HG03064 (cell line): ENCODE measurements around the gene FGD4.

Experiments
- ATAC-seq: cut with Tn5 transposase; IDR thresholded peaks from one replicate; pipeline ENCODE4 v1.9.1; 2021; ENCODE audit warnings: low read depth; ENCODE audit not compliant: unreplicated experiment

FGD4 gene

DNA sequence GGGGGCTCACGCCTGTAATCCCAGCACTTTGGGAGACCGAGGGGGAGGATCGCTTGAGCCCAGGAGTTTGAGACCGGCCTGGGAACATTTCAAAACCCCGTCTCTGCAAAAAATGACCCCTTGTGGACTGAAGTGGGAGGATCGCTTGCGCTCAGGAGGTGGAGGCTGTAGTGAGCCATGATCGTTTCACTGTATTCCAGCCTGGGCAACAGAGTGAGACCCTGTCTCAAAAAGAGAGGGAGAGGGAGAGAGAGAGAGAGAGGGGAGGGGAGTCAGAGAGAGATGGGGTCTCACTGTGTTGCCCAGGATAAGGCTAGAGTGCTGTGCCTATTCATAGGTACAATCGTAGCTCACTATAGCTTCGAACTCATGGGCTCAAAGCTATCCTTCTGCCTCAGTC is 2.8 kb downstream of the FGD4 start:
- ATAC-seq = no peak

- ATAC-seq = no peak
Measured at GRCh38 chr12:32402946-32403345, 3.6 kb downstream of the FGD4 start.

GRCh38 chr12:32407795-32408194 is 8.4 kb downstream of the FGD4 start:
- no peak for ATAC-seq

DNA sequence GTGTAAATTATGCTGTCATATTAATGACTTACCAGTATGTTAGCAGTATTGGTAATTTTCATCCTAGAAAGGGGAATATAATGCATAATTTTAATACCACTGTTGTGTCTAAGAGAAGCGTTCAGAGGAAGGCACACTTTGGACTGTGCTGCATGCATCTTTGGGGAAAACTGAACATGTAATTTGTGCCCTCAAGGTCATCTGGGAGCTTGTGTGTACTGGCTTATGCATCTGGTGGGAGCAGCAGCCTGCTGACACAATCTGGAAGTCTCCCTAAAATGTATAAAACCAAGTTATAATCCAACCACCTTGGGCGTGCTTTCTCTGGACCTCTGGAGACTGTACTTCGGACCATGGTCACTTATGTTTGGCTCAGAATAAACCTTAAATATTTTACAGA is 14.1 kb downstream of the FGD4 start:
- no peak for ATAC-seq

GRCh38 chr12:32418221-32418620 is 18.9 kb downstream of the FGD4 start:
- no peak for ATAC-seq

DNA sequence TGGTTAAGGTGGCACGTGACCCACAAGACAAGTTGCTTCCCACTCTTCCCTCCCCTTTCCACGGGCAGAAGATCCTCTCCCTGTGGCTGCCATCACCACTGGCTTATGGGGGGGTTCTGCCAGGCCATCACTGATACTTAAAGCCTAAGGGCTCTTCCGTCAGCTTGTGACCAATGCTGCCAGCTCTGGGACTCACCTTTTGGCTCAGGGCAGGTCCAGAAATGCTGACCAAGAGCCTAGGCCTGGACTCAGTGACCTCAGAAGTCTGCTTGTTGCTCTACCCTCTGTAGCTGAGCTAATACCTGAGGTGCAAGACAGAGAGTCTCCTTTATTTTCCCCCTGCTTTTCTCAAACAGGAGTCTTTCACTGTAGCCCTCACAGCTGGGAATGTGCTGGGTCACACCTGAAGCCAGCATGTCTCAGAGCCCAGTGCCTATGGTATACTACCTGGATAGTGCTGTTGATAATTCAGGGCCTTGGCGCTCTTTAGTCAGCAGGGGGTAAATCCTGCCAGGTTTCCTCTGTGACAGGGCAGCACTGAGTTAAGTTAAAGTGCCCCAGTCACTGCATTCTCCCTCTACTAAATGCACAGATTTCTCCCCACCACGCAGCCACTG is 19.7 kb downstream of the FGD4 start:
- no peak for ATAC-seq

GRCh38 chr12:32419520-32419960 is 20.2 kb downstream of the FGD4 start:
- no peak for ATAC-seq

DNA sequence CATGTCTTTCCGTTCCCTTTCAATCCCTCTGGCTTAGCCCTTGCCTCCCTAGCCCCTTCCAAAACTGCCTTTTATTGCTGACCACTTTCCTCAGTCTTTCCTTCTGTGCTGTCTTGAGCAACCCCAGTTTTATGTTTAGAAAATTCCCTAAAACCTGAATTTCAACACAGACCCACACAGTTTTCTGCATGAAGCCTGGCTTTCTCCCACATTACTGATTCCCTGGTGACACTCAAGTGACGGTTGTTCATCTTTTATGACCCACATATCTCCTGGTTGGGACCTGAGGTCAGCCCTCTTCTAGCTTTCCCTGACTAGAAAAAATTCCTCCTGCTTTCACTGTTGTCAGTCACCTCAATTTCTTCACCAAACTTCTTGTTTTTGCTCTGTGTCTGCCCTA is 21.0 kb downstream of the FGD4 start:
- ATAC-seq = no peak

DNA sequence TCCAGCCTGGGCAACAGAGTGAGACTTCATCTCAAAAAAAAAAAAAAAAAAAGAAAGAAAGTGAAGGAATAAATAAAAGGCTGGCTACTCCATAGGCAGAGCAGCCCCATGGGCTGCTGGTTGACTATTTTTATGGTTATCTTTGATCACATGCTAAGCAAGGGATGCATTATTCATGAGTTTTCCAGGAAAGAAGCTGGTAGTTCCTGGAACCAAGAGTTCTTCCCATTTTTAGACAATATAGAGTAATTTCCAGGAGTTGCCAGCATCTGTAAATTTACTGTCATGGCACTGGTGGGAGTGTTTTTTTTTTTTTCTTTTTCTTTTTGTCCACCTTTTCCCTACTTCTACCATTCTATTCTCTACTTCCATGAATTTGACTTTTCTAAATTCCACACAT is 24.2 kb downstream of the FGD4 start:
- no peak for ATAC-seq

- ATAC-seq = no peak
Measured at GRCh38 chr12:32431025-32431424, 31.7 kb downstream of the FGD4 start.

DNA sequence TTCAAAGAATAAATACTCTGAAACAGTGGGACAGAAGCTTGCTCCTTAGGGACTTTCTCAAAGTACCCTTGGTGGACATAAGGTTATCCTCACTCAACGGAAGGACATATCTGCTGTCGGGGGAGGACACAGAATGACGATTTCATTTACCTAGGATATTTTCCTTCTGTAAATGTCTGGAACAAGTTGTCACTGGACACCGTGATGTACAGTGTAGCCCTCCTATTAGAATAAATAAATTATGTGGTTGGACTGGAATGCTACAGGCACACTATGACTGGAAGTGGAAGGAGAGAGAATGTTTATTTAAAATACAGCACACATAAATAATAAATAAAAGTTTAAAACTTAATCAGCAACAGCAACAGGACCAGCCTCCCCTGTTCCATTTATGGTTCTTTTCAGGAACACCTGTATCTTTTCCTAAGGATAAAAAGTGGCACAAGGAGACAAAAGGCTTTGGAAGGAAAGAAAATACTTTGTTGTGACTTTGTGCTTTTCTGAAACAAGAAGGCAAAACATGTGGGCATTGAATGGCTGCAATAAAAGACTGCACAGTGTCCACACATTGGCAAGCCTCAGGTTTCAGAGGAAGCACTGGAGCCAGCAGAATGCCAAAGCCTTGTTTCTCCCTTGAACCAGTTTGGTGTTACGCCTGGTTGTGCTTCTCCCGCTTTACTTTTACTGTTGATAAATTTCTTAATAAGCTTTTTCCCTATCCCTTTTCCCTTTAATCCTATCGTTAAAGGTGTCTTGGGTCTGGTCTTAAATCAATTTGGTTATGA is 36.8 kb downstream of the FGD4 start:
- no peak for ATAC-seq

DNA sequence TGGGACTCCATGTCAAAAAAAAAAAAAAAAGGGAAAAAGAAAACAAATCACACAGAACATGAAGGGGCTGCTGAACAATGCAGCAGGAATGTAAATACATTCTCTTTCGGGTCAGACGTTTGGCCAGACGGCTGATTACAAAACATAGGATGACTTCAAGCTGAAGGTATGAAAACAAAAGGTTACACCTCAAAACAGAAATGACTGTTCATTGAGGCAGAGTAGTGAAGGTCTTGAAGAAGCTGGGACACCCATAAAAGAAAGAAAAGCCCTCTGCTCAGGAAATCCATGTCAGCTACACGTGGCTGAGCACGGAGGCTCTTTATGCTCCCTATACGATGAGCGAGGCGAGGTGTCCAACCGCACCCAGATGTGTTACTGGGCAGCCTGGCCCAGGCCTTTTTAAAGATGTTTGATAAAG is 37.7 kb downstream of the FGD4 start:
- no peak for ATAC-seq

GRCh38 chr12:32440120-32440865 is 40.9 kb downstream of the FGD4 start:
- ATAC-seq = no peak

DNA sequence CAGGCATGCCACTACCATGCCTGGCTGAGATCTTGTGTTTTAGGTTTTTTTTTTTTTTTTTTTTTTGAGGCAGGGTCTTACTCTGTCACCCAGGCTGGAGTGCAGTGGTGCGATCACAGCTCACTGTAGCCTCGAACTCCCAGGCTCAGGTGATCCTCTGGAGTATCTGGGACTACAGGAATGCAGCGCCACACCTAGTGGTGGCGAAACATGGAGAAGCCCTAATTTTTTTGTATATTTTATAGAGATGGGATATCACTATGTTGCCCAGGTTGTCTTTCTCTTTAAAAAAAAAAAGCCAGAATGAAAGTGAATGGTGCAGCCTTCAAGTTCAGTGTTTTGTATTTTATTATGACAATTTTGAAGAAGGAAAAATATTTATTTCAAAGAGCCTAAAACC is 44.1 kb downstream of the FGD4 start:
- no peak for ATAC-seq

GRCh38 chr12:32444895-32445294 is 45.5 kb downstream of the FGD4 start:
- ATAC-seq = no peak

DNA sequence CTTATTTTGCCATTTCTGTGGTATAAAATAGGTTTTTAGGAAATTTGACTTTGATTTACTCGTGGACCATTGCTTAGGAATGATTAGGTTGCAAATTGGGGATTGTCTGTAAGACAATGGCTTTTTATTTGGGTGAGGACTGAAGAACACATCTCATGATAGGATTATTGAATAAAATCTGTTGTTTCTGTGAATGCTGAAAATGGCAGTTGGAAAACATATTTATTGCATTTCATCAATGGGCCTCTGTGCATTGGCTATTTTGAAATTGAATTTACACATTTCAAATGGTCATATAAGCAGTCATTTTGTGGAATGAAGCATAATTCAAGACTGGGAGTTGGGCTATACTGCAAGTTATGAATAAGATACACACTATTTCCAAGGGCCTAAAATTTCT is 46.0 kb downstream of the FGD4 start:
- no peak for ATAC-seq

GRCh38 chr12:32446316-32447119 is 47.2 kb downstream of the FGD4 start:
- ATAC-seq = no peak

DNA sequence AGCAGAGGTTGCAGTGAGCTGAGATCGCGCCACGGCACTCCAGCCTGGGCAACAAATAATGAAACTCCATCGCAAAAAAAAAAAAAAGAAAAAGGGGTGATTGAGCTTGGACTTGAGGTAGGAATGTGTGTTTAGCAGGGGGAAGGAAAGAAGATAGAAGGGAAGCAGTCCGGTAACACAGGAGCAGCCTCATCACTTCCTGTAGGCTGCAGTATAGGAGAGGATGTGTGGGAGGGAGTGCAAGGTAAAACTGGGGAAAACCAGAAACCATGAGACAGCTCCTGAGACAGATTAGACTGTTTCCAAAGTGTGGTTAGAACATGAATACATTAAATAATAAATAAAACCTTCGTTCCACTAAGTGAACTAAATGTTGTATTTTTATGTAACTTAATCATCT is 49.2 kb downstream of the FGD4 start:
- no peak for ATAC-seq

- ATAC-seq = no peak
Measured at GRCh38 chr12:32450363-32450762, 51.0 kb downstream of the FGD4 start.

DNA sequence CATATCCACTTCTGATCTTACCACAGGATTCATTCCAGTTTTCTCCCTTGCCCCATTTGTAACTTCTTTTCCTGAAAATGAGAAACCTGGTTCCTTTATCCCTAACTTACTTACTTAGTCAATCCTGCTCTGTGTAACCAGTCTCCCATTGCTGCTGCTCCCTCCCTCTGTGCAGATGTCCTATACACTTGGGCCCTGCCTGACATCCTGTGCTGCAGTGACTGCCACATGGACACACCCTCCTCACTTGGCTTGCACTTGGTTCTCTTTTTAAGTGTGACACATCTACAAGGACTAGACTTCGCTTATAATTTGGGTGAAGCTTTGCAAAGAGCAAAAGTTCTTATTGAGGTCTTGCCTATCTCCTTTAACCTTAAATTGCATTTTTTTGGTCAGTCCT is 51.4 kb downstream of the FGD4 start:
- no peak for ATAC-seq

- no peak for ATAC-seq
Measured at GRCh38 chr12:32451816-32452215, 52.5 kb downstream of the FGD4 start.
